Measurements from ENCODE around the gene ABCA6. TPM values are rescaled to one million over a fixed set of nuclear protein-coding genes. Genes with fewer than 3 reads are reported as not detected.

Gene ABCA6
- total and polyA plus RNA-seq, 9 of the 15 experiments (the other 6 are each of a cell fraction or from before 2014, with no cell fraction given), result 0.06 to 0.73 (median 0.15) TPM

GRCh38 chr17:69047368-69048263 is 94.1 kb downstream of the ABCA6 start:
- in situ Hi-C loops (cut with MboI) (no loop called here), intact Hi-C loops (cut with micrococcal nuclease) (loop anchor here (2.0 kb wide), 1 partner anchor 45 kb away; no protein-coding TSS in a partner anchor)
- Histone ChIP-seq H3K9ac (ENCODE audit: insufficient read depth in 1 of 2, low read depth in 2 of 2, low read length in 2 of 2) (peak overlapping the region in 1 of 2 experiments; percentile 41; a peak in 1 of 4 replicates), H3K4me3 (no peak overlapping the region), H3K79me2 (ENCODE audit: control insufficient read depth, insufficient read depth, low read length) (no peaks in the 10 kb centered on the region), H3K4me1 (replicated peaks in 1 of 2; ENCODE audit: control insufficient read depth in 2 of 2, insufficient read depth in 2 of 2, low read length in 2 of 2) (peaks cover 3 to 31% of the 10 kb centered on the region in 2 experiments), H2AFZ (ENCODE audit: low read depth, low read length) (peak overlapping the region; percentile 61), H4K20me1 (replicated peaks; ENCODE audit: control insufficient read depth, insufficient read depth, low read length) (no peaks in the 10 kb centered on the region), H3K36me3 (ENCODE audit: control insufficient read depth, insufficient read depth, low read length) (no peaks in the 10 kb centered on the region), H3K27me3 (ENCODE audit: control insufficient read depth in 2 of 2, insufficient read depth in 2 of 2, low read length in 2 of 2) (no peaks in the 10 kb centered on the region), H3K4me2 (ENCODE audit: insufficient read depth, low read length) (peak overlapping the region; percentile 65), H3K9me3 (replicated peaks; ENCODE audit: control insufficient read depth, insufficient read depth, low read depth, low read length) (peaks cover 8% of the 10 kb centered on the region; the same call in 1 of the 2 replicates), H3K9me1 (ENCODE audit: control insufficient read depth, insufficient read depth, low read length) (no peaks in the 10 kb centered on the region), H3K27ac (ENCODE audit: extremely low read depth, low read depth, low read length) (peak overlapping the region; percentile 86)
- CTCF ChIA-PET (ENCODE audit: low intra/inter-chr PET ratio), result no interaction called here
- no TSS peak for BruUV-seq (replicated peaks)
- FAIRE-seq (peak; percentile 91), DNase-seq (ENCODE audit: extremely low read depth in 1 of 4, low spot score in 3 of 4) (peak; percentile 68 to 94 (median 74)), ATAC-seq (peak; percentile 94)
- POLR2A ChIA-PET, result no interaction called here
- WGBS (ENCODE audit: insufficient coverage, low coverage, missing lambda C conversion rate), result 4% methylated on average over 3 of the region's 3 CpGs
- TF ChIP-seq GATAD2B (IDR thresholded peaks at IDR 0.05; ENCODE audit: borderline replicate concordance) (peak; percentile 89; the same call in 1 of the 2 replicates), NR2C1 (IDR thresholded peaks at IDR 0.05) (peak; percentile 88), NR2C1 (tag; IDR thresholded peaks at IDR 0.05) (peak; percentile 96), ZNF592 (IDR thresholded peaks at IDR 0.05) (peak; percentile 61; the same call in 1 of the 2 replicates), MTA1 (IDR thresholded peaks at IDR 0.05; ENCODE audit: borderline replicate concordance) (peak; percentile 64; the same call in 1 of the 2 replicates), HDAC6 (IDR thresholded peaks at IDR 0.05; ENCODE audit: low read depth, low read length) (no peak), CHD4 (IDR thresholded peaks at IDR 0.05; ENCODE audit: insufficient read depth, insufficient replicate concordance, low read depth, low read length, poor library complexity, severe bottlenecking) (no peak), CEBPB (tag; IDR thresholded peaks at IDR 0.05) (peak; percentile 98), MAZ (CRISPR knock-in tag; conservative IDR thresholded peaks at IDR 0.05 in 1 of 2, IDR thresholded peaks at IDR 0.05 in 1 of 2) (0 out of 4 replicates have a peak, but pooled peaks have one; percentile 52 to 58), MAFG (tag; conservative IDR thresholded peaks at IDR 0.05) (peak; percentile 81), GATAD2A (IDR thresholded peaks at IDR 0.05) (peak; percentile 44), KHSRP (IDR thresholded peaks at IDR 0.05) (peak; percentile 75), ZBTB17 (CRISPR knock-in tag; IDR thresholded peaks at IDR 0.05) (peak; percentile 99), SIN3A (IDR thresholded peaks at IDR 0.05; ENCODE audit: borderline replicate concordance in 2 of 2, control insufficient read depth in 1 of 2, low read depth in 2 of 2, low read length in 2 of 2) (0 out of 4 replicates have a peak, but pooled peaks of 1 of the 2 experiments have one; percentile 32), PTTG1 (tag; IDR thresholded peaks at IDR 0.05; ENCODE audit: low read depth) (no peak)
- TF ChIP-seq, protein P1, sequence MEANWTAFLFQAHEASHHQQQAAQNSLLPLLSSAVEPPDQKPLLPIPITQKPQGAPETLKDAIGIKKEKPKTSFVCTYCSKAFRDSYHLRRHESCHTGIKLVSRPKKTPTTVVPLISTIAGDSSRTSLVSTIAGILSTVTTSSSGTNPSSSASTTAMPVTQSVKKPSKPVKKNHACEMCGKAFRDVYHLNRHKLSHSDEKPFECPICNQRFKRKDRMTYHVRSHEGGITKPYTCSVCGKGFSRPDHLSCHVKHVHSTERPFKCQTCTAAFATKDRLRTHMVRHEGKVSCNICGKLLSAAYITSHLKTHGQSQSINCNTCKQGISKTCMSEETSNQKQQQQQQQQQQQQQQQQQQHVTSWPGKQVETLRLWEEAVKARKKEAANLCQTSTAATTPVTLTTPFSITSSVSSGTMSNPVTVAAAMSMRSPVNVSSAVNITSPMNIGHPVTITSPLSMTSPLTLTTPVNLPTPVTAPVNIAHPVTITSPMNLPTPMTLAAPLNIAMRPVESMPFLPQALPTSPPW (CRISPR knock-in tag; IDR thresholded peaks at IDR 0.05), result peak; percentile 76

Data from K562 (cell line).